AG09309 (cell line): ENCODE data around the gene RALB.

ENCODE experiments used
- DNase-seq: peaks from one replicate; pipeline ENCODE4 v3.0.0-alpha.2; 2010; ENCODE audit warnings: low read depth
- H3K4me3 ChIP-seq: 2 replicates; pipeline ENCODE4 v1.5.1; 2011; ENCODE audit warnings: mild to moderate bottlenecking, low read depth, low read length, moderate library complexity; ENCODE audit not compliant: control insufficient read depth
- TF ChIP-seq, protein P1 (sequence below): IDR thresholded peaks from 2 replicates; pipeline ENCODE4 v1.5.1; 2011; ENCODE audit warnings: mild to moderate bottlenecking, low read depth, low read length, inconsistent platforms; ENCODE audit not compliant: insufficient read depth, control insufficient read depth; ENCODE audit errors: missing control alignments

Gene RALB

DNA sequence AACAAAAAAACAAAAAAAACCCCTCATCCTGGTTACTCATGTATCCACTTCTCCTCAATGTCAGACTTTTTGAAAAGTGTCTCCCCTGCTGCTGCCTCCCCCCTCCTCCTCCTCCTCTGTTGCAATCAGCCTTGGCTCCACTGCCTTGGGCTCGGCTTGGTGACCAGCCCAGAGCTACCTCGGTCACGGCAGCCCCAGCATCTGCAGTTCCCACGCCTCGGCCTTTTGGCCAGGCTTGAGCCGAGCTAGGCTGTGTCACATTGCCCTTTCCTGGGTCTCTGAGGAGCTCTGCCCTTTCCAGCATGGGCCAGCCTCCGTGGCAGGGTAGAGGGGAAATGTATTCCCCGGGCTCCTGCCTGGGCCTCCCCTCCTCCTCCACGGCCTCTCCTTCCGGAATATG, 70.6 kb downstream of the RALB start:
- DNase-seq = no peak
- TF ChIP-seq, protein P1, sequence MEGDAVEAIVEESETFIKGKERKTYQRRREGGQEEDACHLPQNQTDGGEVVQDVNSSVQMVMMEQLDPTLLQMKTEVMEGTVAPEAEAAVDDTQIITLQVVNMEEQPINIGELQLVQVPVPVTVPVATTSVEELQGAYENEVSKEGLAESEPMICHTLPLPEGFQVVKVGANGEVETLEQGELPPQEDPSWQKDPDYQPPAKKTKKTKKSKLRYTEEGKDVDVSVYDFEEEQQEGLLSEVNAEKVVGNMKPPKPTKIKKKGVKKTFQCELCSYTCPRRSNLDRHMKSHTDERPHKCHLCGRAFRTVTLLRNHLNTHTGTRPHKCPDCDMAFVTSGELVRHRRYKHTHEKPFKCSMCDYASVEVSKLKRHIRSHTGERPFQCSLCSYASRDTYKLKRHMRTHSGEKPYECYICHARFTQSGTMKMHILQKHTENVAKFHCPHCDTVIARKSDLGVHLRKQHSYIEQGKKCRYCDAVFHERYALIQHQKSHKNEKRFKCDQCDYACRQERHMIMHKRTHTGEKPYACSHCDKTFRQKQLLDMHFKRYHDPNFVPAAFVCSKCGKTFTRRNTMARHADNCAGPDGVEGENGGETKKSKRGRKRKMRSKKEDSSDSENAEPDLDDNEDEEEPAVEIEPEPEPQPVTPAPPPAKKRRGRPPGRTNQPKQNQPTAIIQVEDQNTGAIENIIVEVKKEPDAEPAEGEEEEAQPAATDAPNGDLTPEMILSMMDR = no peak
- no peak overlapping the region for H3K4me3 ChIP-seq

DNA sequence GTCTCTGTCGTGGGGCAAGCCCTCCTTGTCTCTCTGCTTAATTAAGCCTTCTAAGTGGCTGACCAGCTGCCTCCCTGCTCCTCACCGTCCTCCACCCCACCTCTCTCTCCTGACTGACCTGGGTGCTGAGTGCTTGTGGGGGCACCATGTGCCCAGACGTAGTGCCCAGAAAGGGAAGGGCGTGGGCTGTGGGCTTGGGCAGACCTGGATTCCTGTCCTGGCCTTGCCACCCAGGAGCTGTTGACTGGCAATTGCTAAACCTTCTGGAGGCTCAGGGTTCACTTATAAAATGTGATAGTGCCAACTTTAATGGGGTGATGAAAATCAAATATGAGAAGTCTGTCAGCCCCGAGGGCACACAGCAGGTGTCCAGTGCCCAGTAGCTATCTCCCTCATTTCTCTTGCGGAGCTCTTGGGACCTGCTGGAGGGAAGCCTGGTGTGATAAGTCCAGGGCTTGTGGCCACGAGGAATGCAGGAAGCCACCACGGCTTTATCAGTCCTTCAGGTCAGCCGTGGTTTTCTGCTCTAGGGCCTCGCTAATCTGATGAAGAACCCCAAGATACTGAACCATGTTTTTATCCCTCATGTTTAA, 71.3 kb downstream of the RALB start:
- H3K4me3 ChIP-seq = no peak overlapping the region
- TF ChIP-seq, protein P1 = no peak
- DNase-seq = no peak

DNA sequence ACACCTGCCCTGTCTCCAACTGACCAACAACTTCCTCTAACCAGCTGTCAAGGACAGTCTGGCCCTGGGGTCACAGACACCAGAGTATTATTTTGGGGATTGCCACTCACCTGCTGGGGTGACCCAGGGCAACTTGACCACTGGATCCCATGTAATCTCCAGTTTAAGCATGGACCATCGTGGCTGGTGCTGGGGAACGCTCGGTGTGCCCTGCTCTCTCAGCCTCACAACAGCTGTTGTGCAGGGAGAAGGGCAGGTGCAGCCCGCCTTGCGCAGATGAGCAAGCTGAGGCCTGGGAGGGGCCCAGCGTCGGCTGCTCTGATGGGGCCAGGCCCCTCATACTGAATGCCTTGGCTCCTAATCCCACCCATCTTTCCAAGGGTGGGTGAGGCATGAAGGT, 72.3 kb downstream of the RALB start:
- H3K4me3 ChIP-seq = no peak overlapping the region
- no peak for DNase-seq
- TF ChIP-seq, protein P1 = no peak

DNA sequence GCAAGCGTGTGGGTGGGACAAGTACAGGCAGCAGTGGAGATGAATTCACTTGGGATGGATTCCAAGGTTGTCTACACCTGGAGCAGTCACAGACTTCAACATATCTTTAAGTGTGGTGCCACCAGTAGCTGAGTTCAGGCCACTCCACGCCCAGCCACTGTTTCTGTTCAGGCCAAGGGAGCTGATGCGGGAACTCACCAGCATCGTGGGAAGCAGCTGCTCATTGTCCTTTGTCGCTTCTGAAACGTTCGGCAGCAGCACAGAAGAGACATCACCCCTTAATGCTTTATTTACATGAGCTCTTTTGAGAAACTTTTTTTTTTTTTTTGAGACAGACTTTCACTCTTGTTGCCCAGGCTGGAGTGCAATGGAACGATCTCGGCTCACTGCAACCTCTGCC, 73.4 kb downstream of the RALB start:
- DNase-seq = no peak
- H3K4me3 ChIP-seq = no peak overlapping the region
- TF ChIP-seq, protein P1 = no peak

DNA sequence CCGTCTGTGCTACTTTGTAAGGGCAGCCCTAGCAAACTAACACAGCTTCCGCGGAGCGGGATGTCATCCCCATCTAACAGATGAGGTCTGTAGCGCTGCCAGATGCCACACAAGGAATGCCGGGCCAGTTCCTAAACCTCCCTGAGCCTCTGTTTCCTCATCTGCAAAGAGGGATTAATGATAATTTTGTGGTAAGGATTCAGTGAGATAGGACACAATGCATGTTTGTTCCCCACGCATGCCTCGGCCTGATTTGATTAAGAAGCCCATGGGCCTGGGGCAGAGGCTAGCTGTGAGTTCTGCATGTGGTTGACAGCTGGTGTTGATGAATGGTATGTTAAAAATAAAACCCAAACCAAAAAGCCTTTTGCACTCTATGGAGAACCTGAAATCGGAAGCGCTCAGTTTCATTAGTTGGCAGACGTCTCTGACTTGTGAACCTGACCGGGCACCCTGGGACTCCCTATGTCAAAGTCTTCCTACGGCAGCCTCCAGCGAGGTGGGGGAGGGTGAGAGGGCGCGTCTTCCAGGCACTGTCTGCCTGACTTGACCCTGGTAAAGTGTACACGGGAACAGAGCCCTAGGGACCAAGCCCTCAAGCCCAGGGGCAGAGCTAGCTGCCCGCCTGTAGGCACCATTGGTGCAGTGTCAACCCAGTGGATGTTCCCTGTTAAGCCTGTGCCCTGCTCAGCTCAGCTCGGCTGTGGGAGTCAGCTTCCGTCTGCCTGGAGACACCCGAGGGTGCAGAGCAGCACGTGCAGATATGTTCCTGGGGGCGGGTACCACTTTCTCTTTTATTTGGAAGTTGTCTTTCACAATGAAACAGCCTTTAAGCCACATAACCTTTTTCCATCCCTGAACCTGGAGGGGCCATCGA, 78.5 kb downstream of the RALB start:
- H3K4me3 ChIP-seq = no peak overlapping the region
- TF ChIP-seq, protein P1 = no peak
- DNase-seq = no peak

DNA sequence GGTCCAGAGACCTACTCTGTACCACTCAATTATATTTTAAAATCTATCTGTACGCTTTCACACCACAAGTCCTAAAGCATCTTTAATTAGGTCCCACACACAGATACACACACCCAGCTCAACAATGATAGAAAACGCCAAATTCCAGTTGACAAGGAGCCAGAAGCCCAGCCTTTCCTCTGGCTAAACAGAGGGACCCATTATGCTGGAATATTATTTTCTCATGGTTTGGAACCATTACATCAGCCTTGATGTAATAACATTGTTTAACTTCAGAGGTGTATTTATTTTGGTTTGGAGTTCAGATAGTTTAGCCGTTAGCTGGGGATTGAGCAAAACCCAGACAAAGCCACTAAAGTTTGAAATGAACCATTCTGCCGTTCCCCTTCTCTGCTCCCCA, 79.3 kb downstream of the RALB start:
- TF ChIP-seq, protein P1 = no peak
- H3K4me3 ChIP-seq = no peak overlapping the region
- DNase-seq = no peak
